ENCODE measurements around the gene MYO9A. TPM values are rescaled to one million over a fixed set of nuclear protein-coding genes. Genes with fewer than 3 reads are reported as not detected.

MYO9A gene
- total RNA-seq, 4 donors from 2014 or later: 53.2 to 72.7 (median 57.2) TPM

DNA sequence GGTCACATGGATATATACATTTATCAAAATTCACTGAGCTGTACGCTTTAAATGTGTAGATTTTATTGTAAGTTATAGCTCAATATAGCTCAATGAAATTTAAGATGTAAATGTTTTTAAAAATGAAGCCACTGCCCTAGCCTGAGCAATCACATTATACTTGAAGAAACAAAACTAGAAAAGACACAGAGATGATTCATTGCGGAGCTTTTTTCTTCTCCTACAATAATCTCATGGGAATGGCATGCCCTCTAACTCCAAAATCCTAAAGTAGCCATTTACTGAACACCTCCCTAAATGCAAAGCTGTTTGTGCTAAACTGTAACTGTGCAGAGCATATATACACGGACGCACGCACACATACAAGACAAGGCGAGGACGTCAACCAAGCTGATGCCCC is 84.2 kb downstream of the MYO9A start:
- TF ChIP-seq CTCF (IDR thresholded peaks at IDR 0.05; ENCODE audit: low read depth): no peak

DNA sequence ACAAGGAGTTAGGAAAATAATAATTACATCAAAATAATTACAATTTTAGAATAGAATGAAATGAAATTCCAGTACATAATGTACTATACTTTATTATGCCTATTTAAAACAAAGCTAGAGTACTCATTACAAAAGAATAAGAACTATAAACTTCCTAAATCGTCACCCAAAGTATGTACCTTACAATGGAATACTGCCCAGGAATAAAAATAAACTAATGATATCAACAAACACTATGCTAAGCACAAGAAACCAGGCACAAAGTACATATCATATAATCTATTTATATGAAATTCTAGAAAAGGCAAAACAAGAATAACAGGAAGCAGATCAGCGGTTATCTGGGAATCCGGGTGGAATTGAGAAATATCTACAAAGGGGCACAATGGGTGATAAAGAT is 84.7 kb downstream of the MYO9A start:
- TF ChIP-seq CTCF (IDR thresholded peaks at IDR 0.05; ENCODE audit: low read depth): no peak

DNA sequence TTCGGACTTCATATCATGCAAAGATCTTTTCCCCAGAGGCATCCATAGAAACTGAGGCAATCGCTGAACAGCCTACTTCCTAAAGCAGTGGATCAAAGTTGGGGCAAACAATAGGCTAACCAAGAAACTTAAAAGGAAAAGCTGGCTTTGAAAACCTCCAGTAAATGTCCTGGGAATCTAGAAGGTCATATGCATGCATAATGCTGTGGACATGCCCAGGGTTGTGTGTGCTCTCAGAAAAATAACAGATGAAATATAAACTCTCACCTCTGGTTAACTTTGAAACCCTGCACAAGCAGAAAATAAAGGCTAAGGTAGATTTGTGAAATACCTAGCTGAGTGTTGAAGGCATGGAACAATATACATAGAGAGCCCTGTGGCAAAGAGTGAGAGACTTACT is 96.3 kb downstream of the MYO9A start:
- TF ChIP-seq CTCF (IDR thresholded peaks at IDR 0.05; ENCODE audit: low read depth): no peak

DNA sequence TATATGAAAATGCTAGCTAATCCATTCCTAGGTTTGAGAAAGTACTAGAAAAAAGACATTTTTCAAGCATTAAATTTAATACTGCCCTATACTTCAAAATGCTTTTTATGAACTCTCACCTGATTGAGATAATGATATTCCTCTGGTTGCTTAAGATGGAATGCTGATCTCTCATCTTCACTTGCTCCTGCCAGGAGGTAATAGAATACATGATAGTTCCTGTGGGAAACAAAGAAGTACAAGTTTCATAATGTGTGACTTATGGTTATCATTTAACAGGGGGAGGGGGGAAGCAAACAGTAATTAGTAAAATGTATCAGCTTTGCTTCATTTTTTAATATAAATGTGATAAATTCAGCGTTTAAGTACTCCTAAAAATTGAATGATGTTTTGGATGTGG is 97.2 kb downstream of the MYO9A start:
- no peak for TF ChIP-seq CTCF (IDR thresholded peaks at IDR 0.05; ENCODE audit: low read depth)

DNA sequence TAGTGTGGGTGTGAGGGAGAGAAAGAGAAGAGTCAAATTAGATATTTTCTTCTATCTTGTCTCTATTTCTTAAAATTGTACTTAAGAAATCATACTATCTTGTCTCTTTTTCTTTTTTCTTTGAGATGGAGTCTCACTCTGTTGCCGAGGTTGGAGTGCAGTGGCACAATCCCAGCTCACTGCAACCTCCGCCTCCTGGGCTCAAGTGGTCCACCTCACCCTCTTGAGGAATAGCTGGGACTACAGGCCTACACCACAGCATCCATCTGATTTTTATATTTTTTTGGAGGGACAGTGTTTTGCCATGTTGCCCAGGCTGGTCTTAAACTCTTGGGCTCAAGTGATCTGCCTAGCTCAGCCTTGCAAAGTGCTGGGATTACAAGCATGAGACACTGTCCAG is 104.2 kb downstream of the MYO9A start:
- TF ChIP-seq CTCF (IDR thresholded peaks at IDR 0.05; ENCODE audit: low read depth): no peak

DNA sequence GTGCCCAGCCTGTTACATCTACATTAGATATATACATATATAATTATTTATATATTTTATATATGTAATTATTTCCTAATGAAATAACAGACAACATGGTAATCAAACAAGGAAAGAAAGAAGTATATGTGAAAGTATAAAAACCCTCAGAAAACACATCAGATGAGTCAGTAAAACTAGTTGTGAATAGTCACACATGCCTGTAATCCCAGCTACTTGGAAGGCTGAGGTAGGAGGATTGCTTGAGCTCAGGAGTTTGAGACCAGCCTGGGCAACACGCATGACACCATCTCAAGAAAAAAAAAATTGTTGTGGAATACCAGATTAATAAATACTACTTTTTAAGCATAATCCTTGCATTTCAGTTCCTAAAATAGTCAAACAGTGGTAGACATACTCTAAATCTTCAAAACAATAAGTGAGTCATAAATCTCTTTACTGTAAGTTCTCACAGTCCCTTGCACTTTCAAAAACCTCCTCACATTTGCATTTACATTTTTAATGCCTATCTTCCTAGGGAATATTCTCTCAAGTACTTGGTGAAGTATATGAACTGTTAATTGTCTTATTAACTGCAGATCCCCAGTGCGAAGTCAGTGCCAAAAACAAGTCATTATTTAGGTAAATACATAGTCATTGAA is 106.5 kb downstream of the MYO9A start:
- TF ChIP-seq CTCF (IDR thresholded peaks at IDR 0.05; ENCODE audit: low read depth): no peak

DNA sequence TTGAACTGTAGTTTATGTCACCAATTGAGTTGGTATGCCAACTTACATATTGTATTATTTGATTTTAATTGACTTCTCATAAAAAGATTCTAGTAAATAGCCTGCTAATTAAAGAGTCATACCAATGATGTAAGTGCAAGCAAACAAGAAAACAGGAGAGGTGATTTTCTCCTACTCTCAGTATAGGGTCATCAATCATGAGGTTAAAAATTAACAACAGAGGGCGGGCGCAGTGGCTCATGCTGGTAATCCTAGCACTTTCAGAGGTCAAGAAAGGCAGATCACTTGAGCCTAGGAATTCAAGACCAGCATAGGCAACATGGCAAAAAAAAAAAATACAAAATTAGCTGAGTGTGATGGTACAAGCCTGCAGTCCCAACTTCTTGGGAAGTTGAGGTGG is 108.7 kb downstream of the MYO9A start:
- TF ChIP-seq CTCF (IDR thresholded peaks at IDR 0.05; ENCODE audit: low read depth): no peak

Measured in subcutaneous adipose tissue (tissue), 4 donors.